DMS79 treated with DMSO at 0.1 percent for 48 hours (cell line): ENCODE data around the gene TXNDC9.
"Not testable (repeated sequence)": the region's sequence is repeated elsewhere in the genome, so short reads cannot be mapped to it uniquely, and the experiment has no call there.

Experiments used
- DNase-seq: peaks from one replicate; lab custom pipeline; 2025; lab: John Stamatoyannopoulos, UW

TXNDC9 gene

GRCh38 chr2:99335911-99336803, at the start of gene TXNDC9:
TXNDC9 (minus strand) TSS chr2:99336333; CDS start chr2:99333210, 3,123 bp downstream.
- peak; percentile 99 for DNase-seq

DNA sequence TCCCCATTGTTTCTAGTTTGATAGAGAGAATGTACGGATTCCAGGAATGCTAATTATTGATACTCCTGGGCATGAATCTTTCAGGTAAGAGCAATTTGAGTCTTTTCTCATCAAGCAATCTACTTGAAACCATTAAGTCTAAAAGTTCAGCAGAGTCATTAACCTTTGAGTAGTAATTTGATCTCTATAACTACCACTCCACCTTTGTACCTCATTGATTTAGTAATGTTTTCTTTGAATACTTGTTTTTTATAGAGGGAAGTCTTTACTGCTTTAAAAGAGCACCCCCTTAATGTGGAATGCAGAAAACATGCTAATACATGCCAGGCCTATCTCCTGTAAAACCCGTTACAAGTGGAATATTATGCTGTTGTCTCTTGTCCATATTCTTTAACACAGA, 46.0 kb upstream of the TXNDC9 start:
- DNase-seq, result no peak

DNA sequence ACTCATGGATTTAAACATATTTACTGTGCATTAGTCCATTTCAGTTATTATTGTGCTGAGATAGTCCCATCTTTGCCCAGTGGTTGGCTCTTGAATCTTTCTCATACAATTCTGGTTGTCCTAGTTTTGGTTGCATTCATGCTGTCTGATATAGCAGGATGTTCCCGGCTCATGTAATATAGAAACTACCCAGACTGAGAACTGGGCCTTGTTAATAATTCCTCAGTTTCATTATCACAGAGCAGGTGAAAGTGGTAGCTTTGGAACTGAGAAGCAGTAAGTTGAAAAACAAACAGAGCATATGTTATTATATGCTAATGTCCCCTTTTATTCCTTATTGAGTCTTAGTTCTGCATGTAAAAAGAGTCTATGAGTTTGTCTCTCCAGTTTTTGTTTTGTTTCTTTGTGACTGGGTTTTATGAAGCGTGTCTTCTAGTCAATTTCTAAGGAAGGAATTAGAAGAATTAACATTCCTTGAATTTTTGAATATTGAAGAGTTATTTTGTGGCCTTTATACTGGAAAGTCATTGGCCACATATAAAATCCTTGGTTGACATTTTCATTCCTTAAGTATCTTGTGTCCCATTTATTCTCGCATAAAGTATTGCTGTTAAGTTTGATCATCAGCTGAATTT, 44.4 kb upstream of the TXNDC9 start:
- no peak for DNase-seq

GRCh38 chr2:99377879-99378278, 41.7 kb upstream of the TXNDC9 start:
- DNase-seq, result no peak

DNA sequence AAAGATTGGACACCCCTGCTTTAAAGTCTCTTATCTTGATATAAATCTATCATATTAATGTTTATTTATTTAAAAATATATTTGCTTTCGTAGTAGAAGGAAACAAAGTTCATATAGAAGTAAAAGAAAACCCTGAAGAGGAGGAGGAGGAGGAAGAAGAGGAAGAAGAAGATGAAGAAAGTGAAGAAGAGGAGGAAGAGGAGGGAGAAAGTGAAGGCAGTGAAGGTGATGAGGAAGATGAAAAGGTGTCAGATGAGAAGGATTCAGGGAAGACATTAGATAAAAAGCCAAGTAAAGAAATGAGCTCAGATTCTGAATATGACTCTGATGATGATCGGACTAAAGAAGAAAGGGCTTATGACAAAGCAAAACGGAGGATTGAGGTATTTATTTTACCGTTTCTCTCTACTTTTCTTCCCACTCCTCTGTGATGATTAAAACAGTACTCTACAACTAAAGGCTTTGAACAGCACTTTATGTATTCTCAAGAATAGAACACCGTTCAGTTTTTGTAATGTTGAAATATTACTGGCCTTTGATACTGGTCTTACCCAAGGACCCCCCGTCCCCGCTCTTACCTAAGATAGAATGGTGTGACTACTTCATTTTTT, 40.2 kb upstream of the TXNDC9 start:
- DNase-seq, result no peak

DNA sequence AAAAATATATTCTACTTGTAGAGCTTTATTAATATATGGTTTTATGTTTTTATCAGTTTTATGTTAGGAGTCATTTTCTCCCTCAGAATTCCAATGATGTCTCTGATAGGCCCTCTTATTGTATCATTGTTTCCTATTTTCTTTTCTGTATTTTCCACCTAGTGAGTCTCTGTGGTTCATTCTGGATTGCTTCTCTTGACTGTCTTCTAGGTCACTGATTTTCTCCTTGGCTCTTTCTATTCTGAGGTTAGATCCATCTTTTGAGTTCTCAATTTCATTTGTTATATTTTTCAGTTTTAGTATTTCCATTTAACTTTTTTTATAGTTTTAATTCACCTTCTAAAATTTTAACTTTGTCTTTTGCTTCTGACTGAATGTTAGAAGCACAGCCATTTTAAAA, 38.6 kb upstream of the TXNDC9 start:
- DNase-seq, result no peak

- no peak for DNase-seq
Measured at GRCh38 chr2:99373144-99373543, 37.0 kb upstream of the TXNDC9 start.

- DNase-seq, result not testable (repeated sequence)
Measured at GRCh38 chr2:99368854-99369253, 32.7 kb upstream of the TXNDC9 start.

- DNase-seq, result no peak
Measured at GRCh38 chr2:99365661-99366060, 29.5 kb upstream of the TXNDC9 start.

DNA sequence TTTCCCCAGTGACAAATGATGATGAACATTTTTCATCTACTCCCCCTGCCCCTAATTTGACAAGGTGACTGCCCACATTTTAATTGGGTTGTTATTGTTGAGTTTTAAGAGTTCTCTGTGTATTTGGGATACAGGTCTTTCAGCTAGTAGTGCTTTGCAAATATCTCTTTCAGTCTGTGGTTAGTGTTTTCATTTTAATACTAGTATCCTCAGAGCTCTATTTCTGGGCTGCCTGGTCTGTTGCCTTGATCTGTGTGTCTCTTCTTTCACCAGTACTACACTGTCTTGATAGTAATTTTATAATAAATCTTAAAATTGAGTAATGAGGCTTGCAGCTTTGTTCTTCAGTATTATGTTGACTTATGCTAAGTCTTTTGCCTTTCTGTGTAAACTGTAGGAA, 20.7 kb upstream of the TXNDC9 start:
- DNase-seq, result no peak

DNA sequence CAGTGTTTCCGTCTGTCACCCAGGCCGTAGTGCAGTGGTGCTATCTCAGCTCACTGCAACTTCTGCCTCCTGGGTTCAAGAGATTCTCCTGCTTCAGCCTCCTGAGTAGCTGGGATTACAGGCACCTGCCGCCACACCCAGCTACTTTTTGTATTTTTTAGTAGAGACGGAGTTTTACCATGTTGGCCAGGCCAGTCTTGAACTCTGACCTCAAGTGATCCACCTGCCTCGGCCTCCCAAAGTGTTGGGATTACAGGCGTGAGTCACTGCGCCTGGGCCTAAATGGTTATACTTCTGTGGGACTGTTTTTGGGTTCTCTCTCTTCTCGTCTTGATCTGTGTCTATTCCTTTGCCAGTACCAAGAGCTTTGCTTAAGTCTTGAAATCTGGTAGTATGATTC, 18.7 kb upstream of the TXNDC9 start:
- DNase-seq, result not testable (repeated sequence)

DNA sequence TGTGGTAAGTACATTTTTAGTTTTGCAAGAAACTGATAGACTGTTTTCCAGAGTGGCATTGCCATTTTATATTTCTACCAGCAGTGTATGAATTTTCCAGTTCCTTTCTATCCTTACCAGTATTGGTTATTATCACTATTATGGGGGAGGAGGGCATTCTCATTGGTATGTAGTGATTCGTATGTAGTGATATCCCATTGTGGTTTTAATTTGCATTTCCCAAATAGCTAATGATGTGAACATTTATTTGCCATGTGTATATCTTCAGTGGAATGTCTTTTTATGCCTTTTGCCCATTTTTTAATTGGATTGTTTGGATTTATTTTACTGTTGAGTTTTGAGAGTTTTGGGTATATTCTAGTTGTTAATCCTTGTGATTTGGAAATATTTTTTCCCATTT, 17.9 kb upstream of the TXNDC9 start:
- no peak for DNase-seq

DNA sequence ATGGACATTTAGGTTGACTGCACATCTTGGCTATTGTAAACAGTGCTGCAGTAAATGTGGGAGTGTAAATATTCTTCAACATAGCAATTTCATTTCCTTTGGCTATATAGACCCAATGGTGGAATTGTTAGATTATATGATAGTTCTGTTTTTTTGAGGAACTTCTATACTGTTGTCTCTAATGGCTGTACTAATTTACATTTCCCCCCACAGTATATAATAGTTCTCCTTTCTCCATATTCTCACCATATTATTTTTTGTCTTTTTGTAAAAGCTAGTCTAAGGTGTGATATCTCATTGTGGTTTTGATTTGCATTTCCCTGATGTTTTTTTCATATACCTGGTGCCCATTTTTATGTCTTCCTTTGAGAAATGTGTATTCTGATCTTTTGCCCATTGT, 14.1 kb upstream of the TXNDC9 start:
- no peak for DNase-seq

DNA sequence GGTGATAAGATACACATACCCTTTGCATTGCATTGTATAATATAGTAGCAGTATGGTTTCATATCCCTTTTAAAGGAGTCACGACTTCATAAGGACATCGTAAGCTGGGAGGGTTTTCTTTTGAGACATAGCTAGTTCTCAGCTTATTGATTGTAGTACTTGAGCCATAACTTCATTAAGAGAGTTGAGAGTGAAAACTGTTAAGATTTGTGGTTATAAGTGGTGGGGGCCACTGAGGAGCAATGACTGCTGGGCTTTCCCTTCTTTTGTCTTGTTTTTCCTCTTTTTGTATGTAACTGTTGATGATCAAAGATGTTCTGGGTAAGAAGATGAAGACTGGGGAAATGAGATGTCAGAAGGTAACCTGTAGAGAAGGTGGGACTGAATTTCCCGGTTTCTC, 12.0 kb upstream of the TXNDC9 start:
- DNase-seq, result no peak

GRCh38 chr2:99346218-99346617, 10.1 kb upstream of the TXNDC9 start:
- no peak for DNase-seq

DNA sequence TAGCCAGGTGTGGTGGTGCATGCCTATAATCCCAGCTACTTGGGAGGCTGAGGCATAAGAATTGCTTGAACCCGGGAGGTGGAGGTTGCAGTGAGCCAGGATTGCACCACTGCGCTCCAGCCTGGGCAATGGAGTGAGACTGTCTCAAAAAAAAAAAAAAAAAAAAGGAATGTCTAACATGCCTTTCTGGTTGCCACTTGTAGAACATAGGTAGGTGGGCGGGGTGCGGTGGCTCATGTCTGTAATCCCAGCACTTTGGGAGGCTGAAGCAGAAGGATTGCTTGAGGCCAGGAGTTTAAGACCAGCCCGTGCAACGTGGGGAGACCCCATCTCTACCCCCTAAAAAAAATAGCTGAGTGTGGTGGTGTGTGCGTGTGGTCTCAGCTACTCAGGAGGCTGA, 9.3 kb upstream of the TXNDC9 start:
- DNase-seq, result not testable (repeated sequence)

GRCh38 chr2:99342536-99342935, 6.4 kb upstream of the TXNDC9 start:
- no peak for DNase-seq

DNA sequence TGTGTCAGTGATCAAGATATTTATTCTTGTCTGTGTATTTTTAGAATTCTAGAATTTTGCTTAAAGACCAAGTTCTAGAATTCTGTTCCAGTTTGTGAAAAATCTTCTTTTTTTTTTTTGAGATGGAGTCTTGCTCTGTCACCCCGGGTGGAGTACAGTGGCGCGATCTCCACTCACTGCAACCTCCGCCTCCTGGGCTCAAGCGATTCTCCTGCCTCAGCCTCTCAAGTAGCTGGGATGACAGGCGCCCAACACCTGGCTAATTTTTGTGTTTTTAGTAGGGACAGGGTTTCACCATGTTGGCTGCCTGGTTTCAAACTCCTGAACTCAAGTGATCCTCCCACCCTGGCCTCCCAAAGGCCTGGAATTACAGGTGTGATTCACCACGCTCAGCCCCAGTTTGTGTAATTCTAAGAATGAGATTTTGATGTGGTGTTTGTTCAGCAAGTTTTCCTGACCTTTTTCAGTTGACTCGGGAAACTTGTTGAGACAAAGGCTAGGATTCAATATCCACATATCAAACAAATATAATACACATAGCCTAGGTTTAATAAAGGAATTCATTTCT, 4.6 kb upstream of the TXNDC9 start:
- DNase-seq, result no peak

DNA sequence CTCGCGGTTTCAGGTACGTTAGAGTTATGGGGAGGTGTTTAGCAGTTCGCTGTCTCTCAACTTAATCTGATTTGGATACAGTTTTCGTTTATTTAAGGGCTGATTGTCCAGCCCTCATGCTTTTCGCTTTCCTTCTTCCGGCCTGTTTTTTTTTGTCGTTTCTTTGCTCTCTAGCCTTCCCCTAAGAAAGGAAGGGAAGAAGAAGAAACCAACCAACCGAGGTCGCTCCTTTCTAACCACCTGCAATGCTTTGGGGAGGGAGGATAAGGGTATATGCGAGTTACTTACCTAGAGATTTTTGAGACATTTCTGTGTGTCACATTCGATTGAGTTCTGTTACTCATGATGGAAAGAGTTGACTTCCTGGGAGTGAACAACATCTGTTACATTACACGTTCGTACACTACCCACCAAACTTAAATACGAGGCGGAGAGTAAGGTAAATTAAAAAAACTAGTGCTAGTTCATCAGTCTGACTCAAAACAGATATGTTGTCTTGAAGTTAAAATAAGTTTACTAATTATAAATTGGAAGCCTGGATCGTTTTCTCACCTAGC, 2.0 kb upstream of the TXNDC9 start:
- DNase-seq, result peak; percentile 31

DNA sequence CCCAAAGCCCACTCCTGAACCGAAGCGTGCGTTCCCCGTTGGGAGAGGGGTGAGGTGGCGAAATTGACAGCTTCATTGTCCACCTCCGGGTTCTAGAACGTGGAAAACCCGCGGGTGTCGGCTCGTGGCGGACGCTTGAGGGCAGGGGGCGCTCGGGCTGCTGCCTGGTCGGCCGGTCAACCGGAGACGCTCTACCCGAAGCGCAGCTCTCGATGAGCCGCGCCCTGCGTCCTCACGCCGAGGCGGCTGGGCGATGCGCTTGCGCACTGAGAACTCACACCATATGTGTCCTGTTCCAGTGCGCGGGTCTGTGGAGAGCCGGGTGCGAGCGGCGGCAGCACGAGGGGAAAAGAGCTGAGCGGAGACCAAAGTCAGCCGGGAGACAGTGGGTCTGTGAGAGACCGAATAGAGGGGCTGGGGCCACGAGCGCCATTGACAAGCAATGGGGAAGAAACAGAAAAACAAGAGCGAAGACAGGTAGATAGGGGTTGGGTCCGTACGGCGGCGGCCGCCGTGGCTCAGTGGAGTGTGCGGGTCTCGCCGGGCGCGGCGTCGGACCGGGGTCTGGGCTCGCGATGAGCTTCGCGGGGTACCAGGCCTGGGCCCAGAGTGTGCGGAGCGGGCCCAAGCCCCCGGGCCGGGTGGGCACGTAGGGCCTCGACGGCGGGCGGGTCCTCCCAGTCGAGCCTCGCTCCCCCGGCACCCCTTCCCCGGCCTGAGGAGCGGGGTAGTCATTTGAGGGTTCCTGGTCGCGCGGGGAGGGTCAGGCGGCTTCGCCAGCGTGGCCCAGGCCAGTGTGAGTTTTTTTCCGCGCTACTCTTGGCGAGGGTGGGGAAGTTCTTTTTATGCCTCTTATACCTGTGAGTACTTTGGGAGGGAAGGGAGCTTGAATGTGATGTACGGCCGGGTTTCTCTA, 1.2 kb upstream of the TXNDC9 start, which contains the start of gene EIF5B:
Gene EIF5B, plus strand, starts transcription at position 277 of the 916 bp plus-strand sequence. Its CDS starts 166 bp downstream, at position 443.
- DNase-seq, result peak; percentile 90

DNA sequence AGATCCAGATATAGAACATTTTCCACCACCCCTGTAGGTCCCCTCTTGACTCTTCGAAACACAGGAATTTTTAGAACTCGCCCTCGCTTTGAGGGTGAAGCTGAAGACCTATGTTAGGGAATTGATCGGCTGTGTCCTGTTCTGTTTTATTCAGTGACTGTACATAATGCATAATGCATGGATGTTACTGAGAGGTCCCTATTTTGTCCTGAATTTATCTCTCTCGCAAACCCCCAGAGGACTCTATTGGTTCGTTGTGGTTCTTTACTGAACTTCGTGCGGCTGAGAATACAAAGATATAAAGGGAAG, 625 bp upstream of the TXNDC9 start:
- DNase-seq, result peak; percentile 83
